GM11168 (cell line): ENCODE measurements around the gene NOX5.

Experiments
- in situ Hi-C: fragments of 300-500 bp; cut with MboI; formaldehyde crosslinking; loops from one replicate; pipeline ENCODE4 v1.12.0; 2022; ENCODE audit warnings: low sequenced_read_pairs; ENCODE audit not compliant: unreplicated experiment

The NOX5 gene

DNA sequence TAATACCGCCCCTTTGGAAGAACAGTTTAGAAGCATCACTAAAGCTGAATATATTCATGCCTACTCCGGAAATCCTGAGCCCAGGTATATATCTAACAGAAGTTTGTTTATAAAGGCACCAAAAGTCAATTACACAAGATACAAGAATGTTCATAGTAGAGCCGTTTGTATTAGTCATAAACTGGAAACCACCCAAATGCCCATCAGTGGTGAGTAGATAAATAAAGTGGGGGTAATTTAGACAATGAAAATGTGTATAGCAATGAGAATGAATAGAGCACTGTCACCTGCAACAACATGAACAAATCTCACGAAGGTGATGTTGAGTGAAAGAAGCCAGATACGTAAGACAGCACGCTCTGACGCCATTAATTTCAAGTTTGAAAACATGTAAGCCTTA is 77.7 kb downstream of the NOX5 start:
- in situ Hi-C loops, result no loop called here

DNA sequence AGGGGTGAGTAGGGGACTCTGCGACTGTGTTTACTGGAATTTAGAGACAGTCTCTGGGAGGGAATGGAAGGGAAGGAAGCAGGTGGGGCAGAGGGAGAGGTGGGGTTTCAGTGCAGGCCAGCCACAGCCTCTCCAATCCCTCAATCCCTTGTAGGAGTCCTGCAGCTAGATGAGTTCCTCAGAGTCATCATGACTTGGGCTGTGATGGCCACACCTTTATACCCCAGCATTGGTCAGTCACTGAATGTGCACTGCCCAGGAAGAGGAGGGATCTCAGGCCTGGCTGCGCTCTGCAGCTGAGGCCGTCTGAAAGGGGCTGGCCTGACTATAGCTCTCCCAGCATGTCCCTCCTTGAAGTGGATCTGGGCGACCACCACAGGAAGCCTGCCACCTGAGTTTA is 78.6 kb downstream of the NOX5 start:
- in situ Hi-C loops, result no loop called here

DNA sequence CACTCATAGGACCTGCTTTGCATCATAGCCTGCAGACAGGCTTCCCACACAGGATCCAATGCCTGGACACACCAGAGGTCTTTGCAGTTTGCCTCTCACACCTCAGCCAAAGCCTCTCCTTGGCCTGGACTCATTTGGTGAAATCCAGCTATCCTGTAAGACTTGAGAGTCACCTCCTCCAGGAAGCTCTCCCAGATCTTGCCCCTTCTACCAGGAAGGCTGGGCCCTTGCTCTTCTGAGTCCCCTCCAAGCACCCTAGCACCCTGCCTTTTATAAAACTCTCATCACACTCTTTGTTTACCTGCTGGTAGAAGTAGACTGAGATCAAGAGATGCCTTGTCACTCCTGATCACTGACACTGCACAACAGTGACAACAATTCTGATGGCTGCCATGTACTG is 79.1 kb downstream of the NOX5 start:
- in situ Hi-C loops, result no loop called here

DNA sequence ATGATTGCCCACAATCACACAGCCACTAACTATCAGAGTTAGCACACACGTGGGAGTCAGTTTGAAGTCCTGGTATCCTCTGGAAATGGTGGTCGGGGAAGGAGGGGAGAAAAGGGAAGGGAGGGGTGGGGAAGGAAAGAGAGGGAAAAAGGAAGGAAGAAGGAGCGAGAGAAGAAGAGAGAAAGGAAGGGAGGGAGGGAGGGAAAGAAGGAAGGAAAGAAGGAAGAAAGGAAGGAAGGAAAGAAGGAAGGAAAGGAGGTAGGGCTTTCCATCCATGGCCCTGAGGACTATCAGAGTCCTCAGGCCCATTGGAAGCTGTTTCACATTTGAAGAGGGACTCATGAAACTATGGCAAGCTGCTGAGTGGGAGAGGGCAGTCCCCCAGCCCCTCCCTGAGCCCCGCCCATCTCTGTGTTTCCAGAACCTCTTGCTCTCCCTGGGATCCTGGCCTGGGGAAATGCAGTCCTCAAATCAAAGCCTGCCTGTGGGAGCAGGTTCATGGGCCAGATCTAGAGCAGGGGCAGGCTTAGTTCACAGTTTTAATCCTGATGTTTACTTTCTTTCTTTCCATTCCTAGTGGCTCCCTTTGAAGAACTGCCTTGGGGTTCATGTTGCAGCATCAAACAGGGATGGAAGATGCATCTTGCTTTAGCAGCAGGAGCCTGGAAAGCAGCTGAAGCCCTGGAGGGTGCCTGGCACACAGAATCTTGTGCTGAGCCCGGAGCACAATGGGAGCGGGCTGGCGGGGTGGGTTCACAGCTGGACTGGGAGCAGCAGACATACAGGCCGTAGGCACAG is 79.8 kb downstream of the NOX5 start:
- in situ Hi-C loops, result no loop called here

DNA sequence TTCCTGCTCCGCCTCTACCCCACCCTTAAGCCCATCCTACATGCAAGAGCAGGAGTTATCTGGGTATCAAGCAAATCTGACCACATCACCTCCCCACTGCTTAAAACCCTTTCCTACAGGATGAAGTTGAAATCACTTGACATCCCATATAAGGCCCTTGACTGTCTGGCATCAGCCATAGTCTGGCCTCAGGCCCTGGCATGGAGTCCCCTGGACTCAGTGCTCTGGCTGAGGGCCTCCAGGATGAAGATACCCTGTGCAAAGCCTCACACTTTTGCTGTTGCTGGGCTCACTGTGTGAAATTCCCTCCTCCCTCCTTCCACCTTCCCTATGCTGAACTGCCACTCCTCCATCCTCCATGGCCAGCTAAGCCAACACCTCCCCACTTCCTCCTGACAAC is 80.8 kb downstream of the NOX5 start:
- in situ Hi-C loops, result no loop called here

DNA sequence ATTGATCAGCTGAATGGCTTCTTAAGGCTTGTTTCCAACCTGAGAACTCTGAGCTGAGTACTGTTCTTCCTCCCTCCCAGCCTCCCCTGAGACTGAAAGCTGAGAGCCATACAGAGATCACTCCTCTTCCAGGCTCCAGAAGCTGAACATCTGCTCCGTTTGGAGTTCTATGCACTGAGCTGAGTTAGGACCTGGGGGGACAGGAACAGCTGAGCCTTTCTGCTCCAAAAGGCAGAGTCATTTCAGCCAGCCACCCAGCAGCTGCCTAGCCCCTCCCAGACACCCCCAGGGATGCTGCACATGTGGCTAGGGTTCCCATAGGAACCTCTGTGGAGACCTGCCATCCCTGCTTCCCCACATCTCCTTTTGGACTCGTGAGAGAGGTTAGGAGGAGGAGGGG is 81.7 kb downstream of the NOX5 start:
- in situ Hi-C loops, result no loop called here

DNA sequence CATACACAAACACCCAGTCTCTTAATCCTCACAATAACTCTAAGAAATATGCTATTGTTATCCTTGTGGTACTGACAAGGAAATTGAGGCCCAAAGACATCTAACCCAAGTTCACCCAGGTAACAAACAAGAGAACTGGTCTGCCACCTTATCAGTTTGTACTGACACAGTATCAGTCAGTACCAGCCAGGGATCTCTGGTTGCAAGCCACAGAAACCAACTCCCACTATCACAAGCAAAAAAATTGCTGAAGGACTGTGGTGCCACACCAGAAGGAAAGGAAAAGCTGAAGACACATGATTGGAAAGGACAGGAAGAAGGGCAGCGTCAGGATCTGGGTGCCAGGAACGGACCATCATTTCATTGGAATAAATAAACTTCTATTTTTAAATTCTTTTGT is 82.1 kb downstream of the NOX5 start:
- in situ Hi-C loops, result no loop called here

DNA sequence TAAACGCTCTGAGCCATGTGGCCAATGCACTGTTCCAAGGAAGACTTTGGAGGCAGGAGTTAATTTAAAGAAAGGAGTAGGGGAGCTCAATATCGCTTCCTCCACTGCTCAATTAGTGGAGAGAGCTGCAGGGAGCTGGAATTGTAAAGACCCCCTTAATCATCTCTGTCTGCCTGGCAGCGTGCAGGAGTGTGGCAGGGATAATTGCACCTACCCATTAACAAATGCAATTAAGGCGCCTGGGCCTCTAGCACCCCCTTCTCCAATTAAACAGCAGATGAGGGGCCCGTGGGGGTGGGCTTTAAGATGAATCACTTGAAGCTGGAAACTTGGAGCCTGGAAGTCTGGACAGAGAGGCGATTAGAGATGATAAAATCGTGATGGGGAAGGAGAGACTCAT is 84.3 kb downstream of the NOX5 start:
- in situ Hi-C loops, result no loop called here

DNA sequence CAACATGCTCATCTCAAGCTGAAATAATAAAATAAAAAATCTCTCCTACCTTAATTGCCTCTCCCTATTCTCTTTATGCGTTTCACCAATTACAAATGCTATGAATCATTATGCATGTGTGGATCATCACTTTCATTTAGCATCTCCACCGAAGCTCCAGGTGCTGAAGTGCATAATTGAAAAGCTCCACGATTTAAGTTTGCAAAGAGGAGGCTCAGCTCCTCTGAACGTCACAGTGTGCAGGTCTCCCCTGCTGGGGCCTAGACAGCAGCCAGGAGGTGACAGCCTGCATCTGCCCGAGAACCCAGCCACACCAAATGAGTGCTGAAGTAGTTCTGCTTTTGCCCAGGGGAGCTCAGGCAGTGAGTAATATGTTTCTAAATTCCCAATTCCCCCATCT is 85.4 kb downstream of the NOX5 start:
- in situ Hi-C loops, result no loop called here

DNA sequence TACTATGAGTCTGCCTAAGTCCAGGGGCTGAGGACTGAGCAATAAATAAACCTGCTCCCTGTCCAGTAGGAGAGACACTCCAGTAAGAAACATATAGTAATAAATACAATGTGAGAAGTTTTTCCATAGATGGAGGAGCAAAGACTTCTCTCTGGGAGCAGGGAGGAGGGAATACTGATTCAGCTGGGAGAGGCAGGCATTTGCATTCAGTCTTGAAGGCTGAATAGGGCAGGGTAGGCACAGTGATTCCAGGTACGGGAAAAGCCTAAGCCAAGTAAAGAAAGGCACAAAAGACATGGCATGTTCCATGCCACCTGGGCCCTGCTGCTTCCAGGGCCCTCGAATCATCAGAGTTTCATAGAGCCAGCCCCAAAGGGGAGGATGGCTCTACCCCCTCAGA is 86.3 kb downstream of the NOX5 start:
- in situ Hi-C loops, result no loop called here

DNA sequence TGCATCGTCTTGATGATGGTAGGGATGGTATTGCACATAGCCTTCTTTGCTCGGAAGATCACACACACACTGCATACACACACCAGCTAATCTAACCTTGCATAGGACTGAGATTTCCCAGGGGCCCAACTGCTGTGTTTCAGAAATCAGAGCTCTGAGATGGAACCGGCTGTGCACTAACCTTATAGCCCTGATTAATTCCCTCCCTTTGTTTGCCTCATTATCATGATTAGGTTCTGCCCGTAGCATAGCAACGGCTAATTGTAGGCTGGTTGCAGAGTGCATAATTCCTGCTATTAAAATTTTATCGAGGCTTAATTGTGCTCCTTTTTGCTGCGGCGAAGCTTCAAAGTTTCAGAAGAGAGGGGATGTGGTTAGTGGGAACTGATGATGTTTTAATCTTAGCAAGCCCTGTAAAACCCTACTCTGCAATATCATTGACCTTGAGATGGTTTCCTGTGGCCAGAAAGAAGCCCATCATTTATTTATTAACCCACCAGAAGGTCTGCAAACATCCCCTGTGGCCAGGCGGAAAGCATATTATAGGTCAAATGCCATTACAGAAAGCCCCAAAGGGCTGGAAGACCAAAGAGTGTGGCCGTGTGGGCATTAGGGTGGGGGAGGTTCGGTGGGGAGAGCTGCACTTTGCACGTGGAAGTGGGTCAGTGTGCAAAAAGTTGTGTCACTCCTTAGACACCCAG is 89.7 kb downstream of the NOX5 start:
- in situ Hi-C loops, result no loop called here

DNA sequence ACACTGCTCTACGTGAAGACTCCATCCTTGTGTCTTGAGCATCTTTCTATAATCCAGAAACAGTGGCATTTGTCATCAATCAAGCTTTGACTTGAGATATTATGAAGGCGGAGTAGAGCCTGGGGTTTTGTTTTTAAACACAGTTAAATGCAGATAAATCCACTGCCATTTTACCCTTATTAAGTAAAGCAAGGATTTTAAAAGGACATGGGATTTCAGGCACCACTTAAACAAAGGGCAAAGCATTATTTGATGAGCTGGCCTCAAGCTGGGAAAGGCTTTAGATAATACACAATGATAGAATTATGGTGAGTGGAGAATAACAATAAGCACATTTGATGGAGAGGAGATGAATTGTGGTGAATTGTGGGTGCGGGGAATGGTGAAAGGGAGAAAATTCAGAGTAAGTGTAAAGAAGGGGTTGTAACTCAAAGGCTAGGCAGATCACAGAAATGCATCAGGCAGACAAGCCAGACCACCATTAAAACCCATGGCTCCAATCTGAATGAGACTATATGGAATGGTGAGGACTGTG is 91.0 kb downstream of the NOX5 start:
- in situ Hi-C loops, result no loop called here

DNA sequence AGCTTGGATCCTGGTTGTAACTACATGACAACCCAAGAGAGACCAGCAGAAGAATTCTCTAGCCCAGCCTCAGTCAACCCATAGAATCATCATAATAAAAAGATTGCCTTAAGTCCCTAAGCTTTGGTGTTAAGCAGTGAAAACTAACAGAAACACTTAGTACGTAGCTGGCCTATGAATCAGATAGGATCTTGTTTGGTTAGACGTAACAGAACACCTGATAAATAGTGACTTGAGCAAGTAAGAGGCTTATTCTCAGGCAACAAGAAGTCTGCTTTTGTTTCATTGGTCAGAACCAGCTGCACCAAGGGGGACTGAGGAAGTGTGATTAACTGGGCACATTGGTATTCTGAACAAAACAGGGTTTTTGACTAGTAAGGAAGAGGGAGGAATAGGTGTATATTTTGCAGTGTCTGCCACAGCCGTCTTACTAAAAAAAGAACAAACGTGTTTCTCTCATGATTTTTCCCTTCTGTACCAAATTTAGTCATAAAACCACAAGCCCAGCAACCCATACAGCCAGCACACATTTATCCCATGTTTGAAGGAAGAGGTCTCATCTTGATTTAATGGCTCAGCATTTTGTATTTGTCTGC is 92.6 kb downstream of the NOX5 start:
- in situ Hi-C loops, result no loop called here
